CD4-positive, alpha-beta T cell treated with Interleukin-12 subunit alpha and Interleukin-12 subunit beta, for 1 hour (primary cell): Measurements from ENCODE around the gene KRCC1.
A peak's percentile ranks its signal among the peaks of the same experiment; 100 is the strongest.

Experiments
- DNase-seq: peaks from one replicate; pipeline ENCODE4 v3.0.0-alpha.2; 2020

KRCC1 gene

DNA sequence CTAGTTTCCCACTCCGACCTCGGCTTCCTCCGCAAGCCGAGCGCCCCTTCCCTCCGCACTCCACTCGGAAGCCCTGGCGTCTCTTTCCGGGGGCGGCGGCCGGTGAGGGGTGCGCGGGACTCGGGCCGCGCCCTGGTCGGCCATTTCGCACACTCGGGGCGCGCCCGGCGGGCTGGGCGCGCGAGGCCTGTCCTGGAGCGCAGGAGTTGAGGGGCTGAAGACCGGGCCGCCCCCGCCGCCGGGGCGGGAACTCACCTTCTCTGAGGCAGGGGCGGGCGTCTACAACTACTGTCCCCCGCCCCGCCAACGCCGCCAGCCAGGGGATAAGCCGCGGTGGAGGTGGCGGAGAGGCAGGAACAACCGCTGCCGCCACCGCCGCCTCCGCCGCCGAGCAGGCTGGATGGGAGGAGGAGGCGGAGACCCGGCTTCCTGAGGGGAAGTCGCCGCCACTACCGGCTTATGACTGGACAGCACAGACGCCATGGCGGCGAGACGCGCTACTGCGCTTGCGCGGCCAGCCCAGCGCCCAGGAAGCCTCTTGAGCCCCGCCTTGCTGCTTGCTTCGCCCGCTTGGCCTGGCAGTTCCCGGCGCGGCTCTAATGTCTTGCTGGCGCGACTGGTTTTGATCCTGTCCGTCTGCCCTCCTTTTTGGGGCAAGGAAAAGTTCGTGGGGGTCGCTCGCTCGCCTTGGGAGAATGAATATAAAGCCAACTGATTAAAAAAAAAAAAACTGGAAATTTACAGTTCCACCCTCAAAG is at the start of gene KRCC1:
Gene KRCC1 (minus strand): TSS at position 413 of the 758 bp plus-strand sequence. CDS start 27,220 bp downstream, outside the sequence.
- DNase-seq: peak; percentile 96

DNA sequence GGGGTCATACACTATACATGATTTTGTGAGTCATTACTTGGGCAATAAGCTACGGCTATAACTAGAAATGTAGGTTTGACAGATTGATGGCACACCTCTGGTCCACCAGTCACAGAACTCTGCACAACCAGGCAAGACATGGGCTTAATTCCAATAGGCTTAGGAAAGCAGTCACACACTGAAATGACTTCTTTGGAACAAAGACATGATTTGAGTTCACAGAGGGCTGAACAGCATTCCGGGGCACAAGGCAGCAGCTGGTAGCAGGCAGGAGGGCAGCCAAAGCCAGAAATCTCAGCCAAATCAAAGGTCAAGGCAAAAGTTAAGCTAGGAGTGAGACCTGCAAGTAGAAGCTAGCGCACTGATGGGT is 44.9 kb upstream of the KRCC1 start:
- DNase-seq: no peak

DNA sequence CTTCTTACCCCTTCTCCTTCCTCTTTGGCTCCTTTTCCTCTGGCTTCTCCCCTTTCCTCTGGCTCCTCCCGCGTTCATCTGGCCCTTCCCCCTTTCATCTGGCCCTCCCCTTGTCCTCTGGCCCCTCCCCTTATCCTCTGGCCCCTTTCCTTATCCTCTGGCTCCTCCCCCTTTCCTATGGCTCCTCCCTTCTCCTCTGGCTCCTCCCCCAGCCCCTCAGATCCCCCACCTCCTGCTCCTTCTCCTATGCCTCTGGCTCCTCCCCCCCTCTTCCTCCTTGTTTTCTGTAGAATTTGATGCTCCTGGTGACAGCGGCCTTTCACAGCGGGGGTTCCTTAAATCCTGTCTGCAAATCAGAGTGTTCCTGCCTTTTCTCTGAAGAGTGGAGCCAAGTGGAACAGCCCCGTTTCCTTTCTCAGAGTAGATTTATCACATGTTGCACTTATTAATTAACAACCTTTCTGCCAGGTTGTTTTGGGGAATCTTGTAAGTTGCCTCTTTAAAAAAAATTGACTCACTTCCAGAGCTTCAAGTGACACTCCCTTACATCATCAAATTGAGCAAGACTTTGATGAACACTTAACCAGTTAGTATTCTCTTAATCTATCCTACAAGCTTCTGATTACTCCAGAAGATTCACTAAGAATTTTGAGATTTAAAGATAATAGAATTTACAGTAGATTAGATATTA is 44.4 kb upstream of the KRCC1 start:
- no peak for DNase-seq

- no peak for DNase-seq
These were observed 42.9 kb upstream of the KRCC1 start for GRCh38 chr2:88098558-88098900.

DNA sequence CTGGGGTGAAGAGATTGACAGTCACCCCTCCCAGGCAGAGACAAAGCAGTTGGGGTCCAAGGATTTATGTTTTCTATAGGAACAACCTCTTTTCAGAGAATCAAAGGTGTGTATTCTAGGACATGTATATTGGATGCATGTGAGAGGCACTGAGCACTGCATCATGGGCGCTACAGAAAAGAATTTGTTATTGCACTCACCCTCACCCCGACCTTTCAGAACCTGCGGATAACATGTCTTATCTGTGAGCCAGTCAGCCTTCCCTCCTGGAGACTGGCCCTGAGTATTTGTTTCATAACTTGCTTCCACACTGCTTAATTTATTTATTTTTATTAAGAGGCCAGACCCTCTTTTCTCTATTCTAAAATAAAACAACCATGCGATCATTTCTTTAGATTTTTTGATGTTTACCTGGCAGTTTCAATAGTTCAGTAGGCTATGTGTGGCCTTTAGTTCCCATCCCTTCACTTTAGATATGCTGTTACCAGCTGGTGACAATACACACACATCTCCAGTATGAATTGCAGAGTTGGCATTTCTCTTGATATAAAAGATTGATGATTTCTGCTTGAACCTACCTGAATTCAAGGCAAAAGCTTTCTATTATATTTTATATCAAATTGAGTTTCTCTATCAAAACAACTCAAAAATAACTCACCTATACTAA is 42.4 kb upstream of the KRCC1 start:
- DNase-seq: no peak

GRCh38 chr2:88097192-88097591 is 41.6 kb upstream of the KRCC1 start:
- no peak for DNase-seq

- no peak for DNase-seq
These were observed 41.1 kb upstream of the KRCC1 start for GRCh38 chr2:88096708-88097107.

DNA sequence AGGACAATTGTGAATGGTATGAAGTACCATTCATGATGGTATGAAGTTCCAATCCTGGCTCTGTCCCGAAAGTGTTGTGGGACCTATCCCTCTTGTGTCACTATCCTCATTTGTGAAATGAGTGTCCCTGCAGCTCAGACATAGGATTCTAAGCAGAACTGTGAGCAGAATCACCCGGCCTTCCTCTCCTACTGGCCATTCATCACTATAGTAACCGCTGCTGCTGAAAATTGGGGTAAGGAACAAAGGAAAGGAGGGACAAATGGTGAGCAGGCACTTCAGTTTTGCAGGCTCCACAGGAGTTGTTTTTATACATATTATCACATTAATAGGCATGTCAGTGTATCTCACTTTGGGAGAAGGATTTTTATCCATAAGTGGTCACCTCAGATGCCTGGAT is 39.4 kb upstream of the KRCC1 start:
- no peak for DNase-seq

GRCh38 chr2:88092773-88093172 is 37.2 kb upstream of the KRCC1 start:
- DNase-seq: no peak

- DNase-seq: no peak
These were observed 36.4 kb upstream of the KRCC1 start for GRCh38 chr2:88091943-88092342.

- DNase-seq: no peak
These were observed 35.1 kb upstream of the KRCC1 start for GRCh38 chr2:88090446-88091283.

- DNase-seq: no peak
These were observed 33.4 kb upstream of the KRCC1 start for GRCh38 chr2:88088999-88089398.

DNA sequence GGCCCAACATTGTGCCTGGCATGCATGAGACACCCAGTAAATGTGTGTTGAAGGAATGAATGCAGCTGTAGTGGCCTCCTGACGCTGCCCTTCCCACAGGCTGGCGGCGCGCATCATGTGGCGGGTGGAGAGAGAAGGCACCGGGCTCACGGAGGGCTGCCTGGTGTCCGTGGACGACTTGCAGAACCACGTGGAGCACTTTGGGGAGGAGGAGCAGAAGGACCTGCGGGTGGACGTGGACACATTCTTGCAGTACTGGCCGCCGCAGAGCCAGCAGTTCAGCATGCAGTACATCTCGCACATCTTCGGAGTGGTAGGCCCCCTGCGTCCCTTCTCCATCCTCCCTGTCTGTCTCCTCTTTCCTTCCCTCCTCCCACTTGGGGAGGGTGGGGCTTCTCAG is 32.2 kb upstream of the KRCC1 start:
- DNase-seq: no peak

GRCh38 chr2:88087073-88087472 is 31.5 kb upstream of the KRCC1 start:
- DNase-seq: no peak

DNA sequence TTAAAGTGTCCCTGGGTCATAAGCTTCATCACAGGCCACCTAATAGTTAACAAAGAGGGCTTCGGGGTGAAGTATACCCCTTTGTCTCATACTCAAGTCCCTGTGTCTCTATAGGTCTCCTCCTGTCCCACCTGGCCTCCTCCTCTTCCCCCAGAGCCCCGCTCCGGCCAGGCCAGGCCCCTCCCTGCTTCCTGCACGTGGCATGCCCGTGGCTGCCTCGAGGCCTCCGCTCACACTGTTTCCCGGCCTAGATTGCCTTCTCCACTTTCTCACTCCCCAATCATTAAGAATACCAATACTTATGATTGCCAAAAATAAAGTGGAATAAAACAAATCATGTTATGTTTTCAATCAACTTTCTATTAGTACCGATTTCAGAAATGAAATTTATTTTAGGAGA is 30.8 kb upstream of the KRCC1 start:
- DNase-seq: no peak

GRCh38 chr2:88085602-88086001 is 30.0 kb upstream of the KRCC1 start:
- DNase-seq: no peak

- DNase-seq: no peak
These were observed 29.5 kb upstream of the KRCC1 start for GRCh38 chr2:88085099-88085498.

- DNase-seq: no peak
These were observed 27.2 kb upstream of the KRCC1 start for GRCh38 chr2:88082781-88083180.

GRCh38 chr2:88081924-88082608 is 26.5 kb upstream of the KRCC1 start:
- DNase-seq: no peak

- DNase-seq: no peak
These were observed 25.0 kb upstream of the KRCC1 start for GRCh38 chr2:88080545-88080944.

DNA sequence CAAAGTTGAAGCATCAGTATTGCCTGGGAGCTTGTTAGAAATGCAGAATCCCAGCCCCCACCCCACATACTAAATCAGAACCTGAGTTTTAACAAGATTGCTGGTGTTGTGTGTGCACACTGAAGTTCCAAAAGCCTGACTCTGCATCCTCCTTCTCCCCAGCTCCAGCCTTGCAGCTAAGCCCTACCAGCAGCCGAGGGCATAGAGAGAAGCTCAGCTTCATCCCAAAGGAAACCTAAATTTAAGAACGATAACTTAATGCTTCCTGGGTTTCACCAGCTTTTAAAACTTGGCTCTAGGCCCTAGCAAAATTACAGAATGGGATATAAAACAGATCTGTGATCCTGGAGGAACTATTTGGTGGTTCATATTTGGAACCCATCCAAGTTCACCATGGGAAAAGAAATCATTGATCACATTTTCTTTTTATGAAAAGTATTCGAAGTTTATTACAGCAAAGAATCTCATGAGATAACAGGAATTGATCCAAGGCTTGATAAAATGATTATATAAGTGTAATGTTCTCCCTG is 23.1 kb upstream of the KRCC1 start:
- no peak for DNase-seq

DNA sequence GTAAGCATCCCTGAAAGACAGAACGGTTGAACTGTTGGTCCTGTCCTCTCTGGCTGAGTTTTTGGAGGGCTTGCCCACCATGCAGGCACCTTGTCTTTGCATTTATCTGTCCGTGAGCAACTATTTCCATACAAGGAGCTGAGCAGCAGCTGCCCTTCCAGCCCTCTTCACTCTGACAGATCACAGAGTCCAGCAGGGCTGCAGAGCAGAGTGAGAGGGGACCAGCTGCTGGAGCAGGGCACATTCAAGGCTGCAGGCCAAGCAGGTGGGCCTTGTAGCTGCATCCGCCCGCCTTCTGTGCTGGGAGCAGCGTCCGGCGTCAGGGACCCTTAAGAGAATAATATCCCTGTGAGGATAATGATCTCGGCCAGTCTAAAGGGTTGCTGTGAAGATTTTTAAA is 21.5 kb upstream of the KRCC1 start:
- no peak for DNase-seq
